AG09319 (cell line): Measurements from ENCODE around the gene WDR4.
"Not testable (repeated sequence)": the region's sequence is repeated elsewhere in the genome, so short reads cannot be mapped to it uniquely, and the experiment has no call there.

Source experiments
- DNase-seq: peaks from one replicate; pipeline ENCODE4 v3.0.0-alpha.2; 2010; ENCODE audit warnings: low read depth; ENCODE audit errors: extremely low read depth
- CTCF ChIP-seq: IDR thresholded peaks from 2 replicates; pipeline ENCODE4 v1.5.1; 2011; ENCODE audit warnings: low read depth, mild to moderate bottlenecking, inconsistent platforms, low read length, moderate library complexity

Gene WDR4

GRCh38 chr21:42878993-42879787 is at the start of gene WDR4:
Gene WDR4 (minus strand): TSS chr21:42879539. CDS start chr21:42879495, 44 bp downstream.
- peak; percentile 90 for DNase-seq
- TF ChIP-seq CTCF: no peak

- DNase-seq: not testable (repeated sequence)
Observed at GRCh38 chr21:42927474-42928200, 48.3 kb upstream of the WDR4 start.

GRCh38 chr21:42925114-42925926 is 46.0 kb upstream of the WDR4 start, which contains the start of gene ERVH48-1:
Gene ERVH48-1 (minus strand): TSS chr21:42925630. CDS start chr21:42919006, 6,624 bp downstream.
- TF ChIP-seq CTCF: no peak
- DNase-seq: no peak

GRCh38 chr21:42924433-42924751 is 45.1 kb upstream of the WDR4 start:
- TF ChIP-seq CTCF: no peak
- no peak for DNase-seq

GRCh38 chr21:42923553-42924432 is 44.5 kb upstream of the WDR4 start:
- peak; percentile 74 for TF ChIP-seq CTCF
- peak; percentile 63 for DNase-seq

- DNase-seq: no peak
- TF ChIP-seq CTCF: no peak
Observed at GRCh38 chr21:42922918-42923317, 43.6 kb upstream of the WDR4 start.

GRCh38 chr21:42921927-42922326 is 42.6 kb upstream of the WDR4 start:
- DNase-seq: no peak
- no peak for TF ChIP-seq CTCF
